GM23248 (cell line): Measurements from ENCODE around the gene PIP4K2A. TPM values are rescaled to one million over a fixed set of nuclear protein-coding genes. Genes with fewer than 3 reads are reported as not detected.

Source experiments
- DNase-seq: peaks from one replicate; pipeline ENCODE4 v3.0.0-alpha.2; 2015
- H2AFZ ChIP-seq: fragments of 200-600 bp; sonication (generic); 2 replicates; pipeline ENCODE4 v1.6.1; 2016; ENCODE audit warnings: antibody characterized with exemption
- H3F3A ChIP-seq: fragments of 200-600 bp; sonication (generic); 2 replicates; pipeline ENCODE4 v1.6.1; 2016; ENCODE audit warnings: mild to moderate bottlenecking, antibody characterized with exemption, mixed run types; ENCODE audit not compliant: insufficient read depth
- H3K27ac ChIP-seq: fragments of 200-600 bp; sonication (generic); 2 replicates; pipeline ENCODE4 v1.5.1; 2016; ENCODE audit warnings: mild to moderate bottlenecking
- H3K27me3 ChIP-seq: fragments of 200-600 bp; sonication (generic); replicated peaks from 2 replicates; pipeline ENCODE4 v1.6.1; 2016; ENCODE audit warnings: mild to moderate bottlenecking; ENCODE audit not compliant: insufficient read depth
- H3K36me3 ChIP-seq: fragments of 200-600 bp; sonication (generic); 2 replicates; pipeline ENCODE4 v1.6.1; 2016; ENCODE audit warnings: low read depth, mild to moderate bottlenecking
- H3K4me1 ChIP-seq: fragments of 200-600 bp; sonication (generic); 2 replicates; pipeline ENCODE4 v1.6.1; 2016; ENCODE audit warnings: mild to moderate bottlenecking; ENCODE audit not compliant: insufficient read depth
- H3K4me2 ChIP-seq: fragments of 200-600 bp; sonication (generic); one replicate; pipeline ENCODE4 v1.6.1; 2016; ENCODE audit warnings: mild to moderate bottlenecking; ENCODE audit not compliant: unreplicated experiment
- H3K4me3 ChIP-seq: fragments of 200-600 bp; sonication (generic); 2 replicates; pipeline ENCODE4 v1.5.1; 2016; ENCODE audit warnings: mild to moderate bottlenecking
- H3K79me2 ChIP-seq: fragments of 200-600 bp; sonication (generic); 2 replicates; pipeline ENCODE4 v1.6.1; 2016; ENCODE audit warnings: mild to moderate bottlenecking; ENCODE audit not compliant: insufficient read depth
- H3K9ac ChIP-seq: fragments of 200-600 bp; sonication (generic); 2 replicates; pipeline ENCODE4 v1.6.1; 2016; ENCODE audit warnings: mild to moderate bottlenecking
- H3K9me2 ChIP-seq: fragments of 200-600 bp; sonication (generic); 2 replicates; pipeline ENCODE4 v1.6.1; 2016; ENCODE audit warnings: mixed run types, mild to moderate bottlenecking, moderate library complexity; ENCODE audit not compliant: insufficient read depth
- H3K9me3 ChIP-seq: fragments of 200-600 bp; sonication (generic); one replicate; pipeline ENCODE4 v1.6.1; 2017; ENCODE audit warnings: low read depth
- H4K20me1 ChIP-seq: fragments of 200-600 bp; sonication (generic); 2 replicates; pipeline ENCODE4 v1.6.0; 2016; ENCODE audit not compliant: insufficient read depth
- EZH2 ChIP-seq: fragments of 200-600 bp; sonication (generic); IDR thresholded peaks from 2 replicates; pipeline ENCODE4 v1.6.1; 2018; ENCODE audit warnings: antibody characterized with exemption, mild to moderate bottlenecking; ENCODE audit not compliant: insufficient read depth, poor library complexity, severe bottlenecking
- EZH2phosphoT487 ChIP-seq: fragments of 200-600 bp; sonication (generic); IDR thresholded peaks from 2 replicates; pipeline ENCODE4 v1.6.1; 2018; ENCODE audit warnings: antibody characterized with exemption, moderate library complexity, mild to moderate bottlenecking, low read depth; ENCODE audit not compliant: insufficient read depth
- WGBS, 2 experiments: methylation state at CpG; one replicate each; pipeline ENCODE4 v1.1.6; 2015 to 2017; ENCODE audit warnings: low lambda C conversion rate in 2 of 2, low coverage in 1 of 2; ENCODE audit errors: missing lambda C conversion rate in 2 of 2; 5-methylcytosine and 5-hydroxymethylcytosine counted together
- in situ Hi-C: fragments of 300-500 bp; cut with MboI; formaldehyde crosslinking; loops from 2 replicates; pipeline ENCODE4 v1.15.0; 2020
- polyA plus RNA-seq: library from polyadenylated mRNA; unstranded; fragments of >200 nt; fragmentation: Nextera tagmentation; extraction: Ambion mirVana; gene quantifications from 2 replicates; pipeline ENCODE4 v1.2.1, GENCODE V29; 2016
- total RNA-seq: library from RNA; depleted of rRNA; stranded (reverse); fragments of >200 nt; shearing (Covaris generic); gene quantifications from 2 replicates; pipeline ENCODE4 v1.2.3, GENCODE V29; 2014

PIP4K2A gene
- total and polyA plus RNA-seq, 2 experiments from 2014 or later, result 19.8 to 26.9 TPM

GRCh38 chr10:22701132-22701826, 13.1 kb downstream of the PIP4K2A start:
- H3K4me3 ChIP-seq, result no peak overlapping the region
- H3K27me3 ChIP-seq, result no peaks in the 10 kb centered on the region
- no peak for TF ChIP-seq EZH2phosphoT487
- no peak for TF ChIP-seq EZH2
- H4K20me1 ChIP-seq, result no peaks in the 10 kb centered on the region
- peaks cover 100% of the 10 kb centered on the region for H3K79me2 ChIP-seq
- H3F3A ChIP-seq, result peaks cover 6% of the 10 kb centered on the region; the same call in 1 of the 2 replicates
- no peak for DNase-seq
- H3K27ac ChIP-seq, result no peak overlapping the region
- H3K4me1 ChIP-seq, result no peaks in the 10 kb centered on the region
- H2AFZ ChIP-seq, result no peak overlapping the region
- no peaks in the 10 kb centered on the region for H3K36me3 ChIP-seq
- peaks cover 4% of the 10 kb centered on the region; the same call in 1 of the 2 replicates for H3K9me2 ChIP-seq
- no peaks in the 10 kb centered on the region for H3K9me3 ChIP-seq
- in situ Hi-C loops, result no loop called here
- no peak overlapping the region for H3K9ac ChIP-seq
- H3K4me2 ChIP-seq, result no peak overlapping the region
- WGBS, 2 experiments, result 89 to 90% methylated on average over 4 of the region's 4 CpGs

- Histone ChIP-seq H3K4me2 (no peak overlapping the region), H3K9me3 (no peaks in the 10 kb centered on the region), H3K9me2 (peaks cover 4% of the 10 kb centered on the region; the same call in 1 of the 2 replicates), H3F3A (peaks cover 6% of the 10 kb centered on the region; the same call in 1 of the 2 replicates), H4K20me1 (no peaks in the 10 kb centered on the region), H3K4me1 (no peaks in the 10 kb centered on the region), H3K27ac (no peak overlapping the region), H3K4me3 (no peak overlapping the region), H3K9ac (no peak overlapping the region), H3K36me3 (no peaks in the 10 kb centered on the region), H3K79me2 (peaks cover 100% of the 10 kb centered on the region), H3K27me3 (no peaks in the 10 kb centered on the region), H2AFZ (no peak overlapping the region)
- in situ Hi-C loops, result no loop called here
- TF ChIP-seq EZH2, result no peak
- TF ChIP-seq EZH2phosphoT487, result no peak
- DNase-seq, result no peak
- 88 to 93% methylated on average over 5 of the region's 5 CpGs for WGBS, 2 experiments
These were observed 13.9 kb downstream of the PIP4K2A start for GRCh38 chr10:22700489-22700888.

GRCh38 chr10:22699976-22700375, 14.4 kb downstream of the PIP4K2A start:
- no peak overlapping the region for H3K9ac ChIP-seq
- no peaks in the 10 kb centered on the region for H4K20me1 ChIP-seq
- 80 to 81% methylated on average over 5 of the region's 5 CpGs for WGBS, 2 experiments
- peaks cover 6% of the 10 kb centered on the region; the same call in 1 of the 2 replicates for H3F3A ChIP-seq
- H3K9me2 ChIP-seq, result peaks cover 4% of the 10 kb centered on the region; the same call in 1 of the 2 replicates
- no peak overlapping the region for H3K4me3 ChIP-seq
- in situ Hi-C loops, result no loop called here
- H3K9me3 ChIP-seq, result no peaks in the 10 kb centered on the region
- DNase-seq, result no peak
- H2AFZ ChIP-seq, result no peak overlapping the region
- TF ChIP-seq EZH2phosphoT487 (no peak), EZH2 (no peak)
- H3K4me1 ChIP-seq, result no peaks in the 10 kb centered on the region
- H3K79me2 ChIP-seq, result peaks cover 100% of the 10 kb centered on the region
- no peaks in the 10 kb centered on the region for H3K27me3 ChIP-seq
- H3K4me2 ChIP-seq, result no peak overlapping the region
- no peaks in the 10 kb centered on the region for H3K36me3 ChIP-seq
- H3K27ac ChIP-seq, result no peak overlapping the region

DNA sequence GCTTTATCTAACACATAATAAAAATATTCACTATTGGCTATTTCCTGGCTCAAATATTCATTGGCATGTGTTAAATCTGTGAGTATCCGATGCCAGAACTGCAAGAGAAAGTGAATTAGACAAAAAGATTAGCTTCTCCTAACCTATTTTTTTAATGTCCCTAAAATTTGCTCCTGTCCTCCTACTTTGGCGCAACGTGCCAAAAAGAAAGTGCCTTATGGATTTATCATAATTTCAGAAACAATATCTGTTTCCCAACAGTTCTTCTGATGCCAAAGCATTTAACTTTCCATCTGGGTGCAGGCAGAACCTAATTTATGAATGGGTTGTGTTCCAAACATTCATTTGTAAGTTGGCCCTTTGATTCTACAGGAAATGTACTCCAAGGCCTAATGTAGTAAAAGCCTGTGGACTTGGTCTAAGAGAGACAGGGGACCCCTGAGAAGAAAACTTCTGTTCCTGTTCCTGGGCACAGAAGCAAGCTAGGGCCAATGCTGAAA, 15.4 kb downstream of the PIP4K2A start:
- DNase-seq, result no peak
- TF ChIP-seq EZH2 (no peak), EZH2phosphoT487 (no peak)
- Histone ChIP-seq H3K27ac (no peak overlapping the region), H3K79me2 (peaks cover 100% of the 10 kb centered on the region), H3K36me3 (no peaks in the 10 kb centered on the region), H3K4me2 (no peak overlapping the region), H4K20me1 (peaks cover 4% of the 10 kb centered on the region; the same call in 1 of the 2 replicates), H3K9ac (no peak overlapping the region), H3K27me3 (no peaks in the 10 kb centered on the region), H3K9me2 (peaks cover 4% of the 10 kb centered on the region; the same call in 1 of the 2 replicates), H3K4me1 (peaks cover 2% of the 10 kb centered on the region), H3K9me3 (no peaks in the 10 kb centered on the region), H2AFZ (no peak overlapping the region), H3K4me3 (no peak overlapping the region), H3F3A (peaks cover 11% of the 10 kb centered on the region)
- in situ Hi-C loops, result no loop called here
- WGBS, 2 experiments, result 50 to 57% methylated on average over 3 of the region's 3 CpGs
